DOHH2 (cell line): ENCODE results near the gene SPOPL.

Experiments used
- H3F3A ChIP-seq: fragments of 200-600 bp; sonication (generic), shearing (Covaris generic); 2 replicates; pipeline ENCODE4 v1.6.0; 2016; ENCODE audit warnings: antibody characterized with exemption, mild to moderate bottlenecking; ENCODE audit not compliant: control insufficient read depth, insufficient read depth
- H3K27ac ChIP-seq: fragments of 200-600 bp; sonication (generic); 2 replicates; pipeline ENCODE4 v1.5.1; 2014; ENCODE audit warnings: low read depth, mild to moderate bottlenecking, low read length, moderate library complexity
- H3K27me3 ChIP-seq: fragments of 200-600 bp; sonication (generic); 2 replicates; pipeline ENCODE4 v1.6.1; 2014; ENCODE audit warnings: mild to moderate bottlenecking, low read length, mixed read lengths; ENCODE audit not compliant: control insufficient read depth
- H3K36me3 ChIP-seq: fragments of 200-600 bp; sonication (generic); 2 replicates; pipeline ENCODE4 v1.6.1; 2014; ENCODE audit warnings: mild to moderate bottlenecking, low read length, moderate library complexity, mixed read lengths; ENCODE audit not compliant: control insufficient read depth
- H3K4me1 ChIP-seq: fragments of 200-600 bp; sonication (generic); 2 replicates; pipeline ENCODE4 v1.6.1; 2014; ENCODE audit warnings: mild to moderate bottlenecking, low read length, mixed read lengths; ENCODE audit not compliant: control insufficient read depth
- H3K4me2 ChIP-seq: fragments of 200-600 bp; sonication (generic); 2 replicates; pipeline ENCODE4 v1.6.0; 2014; ENCODE audit warnings: mild to moderate bottlenecking, low read length, moderate library complexity
- H3K4me3 ChIP-seq: fragments of 200-600 bp; sonication (generic); 2 replicates; pipeline ENCODE4 v1.5.1; 2014; ENCODE audit warnings: mild to moderate bottlenecking, low read length, mixed read lengths
- H3K79me2 ChIP-seq: fragments of 200-600 bp; sonication (generic); 2 replicates; pipeline ENCODE4 v1.6.1; 2014; ENCODE audit warnings: mild to moderate bottlenecking, low read length, mixed read lengths; ENCODE audit not compliant: control insufficient read depth
- H3K9me2 ChIP-seq: fragments of 200-600 bp; sonication (generic); replicated peaks from 2 replicates; pipeline ENCODE4 v1.6.1; 2014; ENCODE audit warnings: mild to moderate bottlenecking, low read length, mixed read lengths; ENCODE audit not compliant: control insufficient read depth
- H3K9me3 ChIP-seq: fragments of 200-600 bp; sonication (generic); 2 replicates; pipeline ENCODE4 v1.6.1; 2014; ENCODE audit warnings: antibody characterized with exemption, low read length, mixed read lengths; ENCODE audit not compliant: control insufficient read depth, insufficient read depth
- H4K20me1 ChIP-seq: fragments of 200-600 bp; sonication (generic); 2 replicates; pipeline ENCODE4 v1.6.0; 2014; ENCODE audit warnings: low read depth, mild to moderate bottlenecking, antibody characterized with exemption, low read length, moderate library complexity; ENCODE audit not compliant: control insufficient read depth, insufficient read depth
- CTCF ChIP-seq: fragments of 200-600 bp; sonication (generic); IDR thresholded peaks from one replicate; pipeline ENCODE4 v1.5.1; 2014; ENCODE audit warnings: antibody characterized with exemption, mild to moderate bottlenecking, low read depth, low read length; ENCODE audit not compliant: poor library complexity, severe bottlenecking
- EZH2phosphoT487 ChIP-seq: fragments of 200-600 bp; sonication (generic); IDR thresholded peaks from 2 replicates; pipeline ENCODE4 v1.6.1; 2017; ENCODE audit warnings: borderline replicate concordance, mild to moderate bottlenecking, antibody characterized with exemption, low read length, moderate library complexity, mixed read lengths

SPOPL gene

GRCh38 chr2:138504092-138504491 is 2.5 kb downstream of the SPOPL start:
- Histone ChIP-seq H3F3A (peaks cover 19% of the 10 kb centered on the region), H3K4me3 (peak overlapping the region; percentile 97), H3K79me2 (peaks cover 79% of the 10 kb centered on the region), H3K4me2 (peak overlapping the region; percentile 81), H3K36me3 (peaks cover 16% of the 10 kb centered on the region), H3K4me1 (peaks cover 40% of the 10 kb centered on the region), H3K27me3 (no peaks in the 10 kb centered on the region), H3K9me3 (no peaks in the 10 kb centered on the region), H3K9me2 (no peaks in the 10 kb centered on the region), H4K20me1 (no peaks in the 10 kb centered on the region), H3K27ac (peak overlapping the region; percentile 87)
- no peak for TF ChIP-seq EZH2phosphoT487
- no peak for TF ChIP-seq CTCF

GRCh38 chr2:138504546-138505235 is 3.1 kb downstream of the SPOPL start:
- H3F3A ChIP-seq, result peaks cover 19% of the 10 kb centered on the region
- H3K27me3 ChIP-seq, result no peaks in the 10 kb centered on the region
- TF ChIP-seq CTCF (no peak), EZH2phosphoT487 (no peak)
- peak overlapping the region; percentile 81 for H3K4me2 ChIP-seq
- H3K27ac ChIP-seq, result peak overlapping the region; percentile 87
- H4K20me1 ChIP-seq, result no peaks in the 10 kb centered on the region
- H3K9me3 ChIP-seq, result no peaks in the 10 kb centered on the region
- peaks cover 19% of the 10 kb centered on the region for H3K36me3 ChIP-seq
- H3K79me2 ChIP-seq, result peaks cover 85% of the 10 kb centered on the region
- H3K4me1 ChIP-seq, result peaks cover 40% of the 10 kb centered on the region
- peak overlapping the region; percentile 97 for H3K4me3 ChIP-seq
- H3K9me2 ChIP-seq, result no peaks in the 10 kb centered on the region

DNA sequence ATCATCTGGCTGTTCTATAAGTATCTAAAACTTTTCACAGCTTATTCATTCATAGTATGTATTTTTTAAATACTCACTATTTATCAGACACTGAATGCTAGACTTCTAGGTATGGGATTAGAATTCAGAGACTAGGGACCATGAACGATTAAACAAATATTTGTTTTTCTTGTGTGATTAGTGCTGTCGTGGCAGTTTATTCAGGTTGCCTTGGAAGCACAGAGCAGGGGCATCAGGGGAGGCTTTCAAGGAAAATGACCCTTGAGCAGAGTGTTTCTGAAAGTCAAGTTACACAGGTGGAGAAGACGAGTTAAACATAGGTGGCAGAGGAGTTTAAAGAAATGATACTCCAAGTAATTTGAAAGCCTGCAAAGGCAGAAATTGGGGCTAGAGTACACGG is 5.7 kb downstream of the SPOPL start:
- H3K4me2 ChIP-seq, result no peak overlapping the region
- H3K79me2 ChIP-seq, result peaks cover 96% of the 10 kb centered on the region
- no peak overlapping the region for H3K27ac ChIP-seq
- no peak overlapping the region for H3K4me3 ChIP-seq
- no peaks in the 10 kb centered on the region; the same call in 1 of the 2 replicates for H3K9me3 ChIP-seq
- H3K9me2 ChIP-seq, result no peaks in the 10 kb centered on the region
- H3K27me3 ChIP-seq, result no peaks in the 10 kb centered on the region
- peaks cover 19% of the 10 kb centered on the region for H3F3A ChIP-seq
- peaks cover 25% of the 10 kb centered on the region for H3K4me1 ChIP-seq
- TF ChIP-seq EZH2phosphoT487, result no peak
- no peak for TF ChIP-seq CTCF
- no peaks in the 10 kb centered on the region for H4K20me1 ChIP-seq
- H3K36me3 ChIP-seq, result peaks cover 23% of the 10 kb centered on the region
